CD1c-positive myeloid dendritic cell (primary cell): ENCODE data around the gene MELTF.

ENCODE experiments used
- DNase-seq: peaks from one replicate; pipeline ENCODE4 v3.0.0-alpha.2; 2016; ENCODE audit errors: extremely low spot score

The MELTF gene

GRCh38 chr3:197027151-197027895, 2.3 kb downstream of the MELTF start:
- no peak for DNase-seq

GRCh38 chr3:197026481-197026866, 3.1 kb downstream of the MELTF start:
- no peak for DNase-seq

GRCh38 chr3:197025736-197026480, 3.7 kb downstream of the MELTF start:
- DNase-seq = no peak

- DNase-seq = no peak
These were observed 4.5 kb downstream of the MELTF start for GRCh38 chr3:197024881-197025735.

- peak; percentile 30 for DNase-seq
These were observed 5.5 kb downstream of the MELTF start for GRCh38 chr3:197023998-197024651.

GRCh38 chr3:197023241-197023997, 6.2 kb downstream of the MELTF start:
- DNase-seq = peak; percentile 69

- no peak for DNase-seq
These were observed 7.0 kb downstream of the MELTF start for GRCh38 chr3:197022405-197023231.

GRCh38 chr3:197021729-197022404, 7.8 kb downstream of the MELTF start:
- DNase-seq = no peak

- no peak for DNase-seq
These were observed 8.4 kb downstream of the MELTF start for GRCh38 chr3:197021231-197021630.

GRCh38 chr3:197019535-197019934, 10.1 kb downstream of the MELTF start:
- no peak for DNase-seq

GRCh38 chr3:197019021-197019420, 10.6 kb downstream of the MELTF start:
- DNase-seq = no peak

- no peak for DNase-seq
These were observed 12.6 kb downstream of the MELTF start for GRCh38 chr3:197017003-197017402.

GRCh38 chr3:197015790-197016736, 13.6 kb downstream of the MELTF start:
- no peak for DNase-seq

- DNase-seq = peak; percentile 10
These were observed 14.6 kb downstream of the MELTF start for GRCh38 chr3:197014942-197015575.

- DNase-seq = no peak
These were observed 15.6 kb downstream of the MELTF start for GRCh38 chr3:197014024-197014423.

GRCh38 chr3:197012540-197012883, 17.1 kb downstream of the MELTF start:
- no peak for DNase-seq

- no peak for DNase-seq
These were observed 17.7 kb downstream of the MELTF start for GRCh38 chr3:197011780-197012539.
